ENCODE results near the gene ZNF407. TPM values are rescaled to one million over a fixed set of nuclear protein-coding genes. Genes with fewer than 3 reads are reported as not detected.

The ZNF407 gene
- total RNA-seq, 1 experiment from 2014 or later, result 4.4 TPM

- no peak for DNase-seq
- no peak overlapping the region for H3K4me3 ChIP-seq
- H3K36me3 ChIP-seq, result no peaks in the 10 kb centered on the region
- no peaks in the 10 kb centered on the region for H3K27me3 ChIP-seq
- H3K9me3 ChIP-seq, result no peaks in the 10 kb centered on the region
Observed at GRCh38 chr18:75108579-75109318, 511.1 kb downstream of the ZNF407 start.

- H3K4me3 ChIP-seq, result no peak overlapping the region
- no peak for DNase-seq
- no peaks in the 10 kb centered on the region for H3K27me3 ChIP-seq
- no peaks in the 10 kb centered on the region for H3K9me3 ChIP-seq
- no peaks in the 10 kb centered on the region for H3K36me3 ChIP-seq
Observed at GRCh38 chr18:75109319-75109691, 511.6 kb downstream of the ZNF407 start.

- no peak overlapping the region for H3K4me3 ChIP-seq
- H3K9me3 ChIP-seq, result no peaks in the 10 kb centered on the region
- no peaks in the 10 kb centered on the region for H3K36me3 ChIP-seq
- no peak for DNase-seq
- H3K27me3 ChIP-seq, result no peaks in the 10 kb centered on the region
Observed at GRCh38 chr18:75109819-75110218, 512.1 kb downstream of the ZNF407 start.

GRCh38 chr18:75110311-75110710 is 512.6 kb downstream of the ZNF407 start:
- no peak overlapping the region for H3K4me3 ChIP-seq

GRCh38 chr18:75110846-75111415 is 513.3 kb downstream of the ZNF407 start:
- DNase-seq, result no peak
- Histone ChIP-seq H3K9me3 (no peaks in the 10 kb centered on the region), H3K36me3 (no peaks in the 10 kb centered on the region), H3K27me3 (no peaks in the 10 kb centered on the region), H3K4me3 (no peak overlapping the region)

More at GRCh38 chr18:75110311-75110710, 512.6 kb downstream of the ZNF407 start:
- Histone ChIP-seq H3K36me3 (no peaks in the 10 kb centered on the region), H3K27me3 (no peaks in the 10 kb centered on the region), H3K9me3 (no peaks in the 10 kb centered on the region)
- DNase-seq, result no peak

- Histone ChIP-seq H3K4me3 (no peak overlapping the region), H3K36me3 (no peaks in the 10 kb centered on the region), H3K9me3 (no peaks in the 10 kb centered on the region), H3K27me3 (no peaks in the 10 kb centered on the region)
- no peak for DNase-seq
Observed at GRCh38 chr18:75111760-75112159, 514.1 kb downstream of the ZNF407 start.

GRCh38 chr18:75112186-75113096 is 514.8 kb downstream of the ZNF407 start:
- no peaks in the 10 kb centered on the region for H3K27me3 ChIP-seq
- no peaks in the 10 kb centered on the region for H3K36me3 ChIP-seq
- no peak overlapping the region for H3K4me3 ChIP-seq
- H3K9me3 ChIP-seq, result no peaks in the 10 kb centered on the region
- DNase-seq, result no peak

GRCh38 chr18:75113455-75113854 is 515.8 kb downstream of the ZNF407 start:
- DNase-seq, result no peak
- no peaks in the 10 kb centered on the region for H3K36me3 ChIP-seq
- no peaks in the 10 kb centered on the region for H3K9me3 ChIP-seq
- no peaks in the 10 kb centered on the region for H3K27me3 ChIP-seq
- no peak overlapping the region for H3K4me3 ChIP-seq

- no peak for DNase-seq
Observed at GRCh38 chr18:75114231-75114764, 516.6 kb downstream of the ZNF407 start.

More at GRCh38 chr18:75114231-75114764, 516.6 kb downstream of the ZNF407 start:
- Histone ChIP-seq H3K27me3 (no peaks in the 10 kb centered on the region), H3K4me3 (no peak overlapping the region), H3K36me3 (no peaks in the 10 kb centered on the region), H3K9me3 (no peaks in the 10 kb centered on the region)

Other genes starting within 250 kb of the ZNF407 start
- gene DIPK1C, start 140.6 kb upstream of the ZNF407 start, total RNA-seq (2014; rRNA removed; shearing (Covaris generic); ENCODE audit: low replicate concordance), result 0.30 TPM in 1 of 2 replicates, not detected in the other
- gene CNDP2, start 101.5 kb upstream of the ZNF407 start, total RNA-seq (2014; rRNA removed; shearing (Covaris generic); ENCODE audit: low replicate concordance), result 26.7 and 38.8 TPM in 2 replicates
- gene CNDP1, start 63.4 kb upstream of the ZNF407 start, total RNA-seq (2014; rRNA removed; shearing (Covaris generic); ENCODE audit: low replicate concordance), result not detected in 2 replicates